Measurements from ENCODE around the gene CD163L1. TPM values are rescaled to one million over a fixed set of nuclear protein-coding genes. Genes with fewer than 3 reads are reported as not detected.
A peak's percentile ranks its signal among the peaks of the same experiment; 100 is the strongest.
"Not testable (repeated sequence)": the region's sequence is repeated elsewhere in the genome, so short reads cannot be mapped to it uniquely, and the experiment has no call there.

Gene CD163L1
- total RNA-seq, 2 experiments from 2014 or later = not detected

- ATAC-seq = no peak
- Mint-ChIP-seq H3K27me3 (ENCODE audit: low read depth) (peaks cover 42% of the 10 kb centered on the region), H3K4me1 (ENCODE audit: low read depth) (peaks cover 3% of the 10 kb centered on the region), H3K4me3 (no peak overlapping the region), H3K27ac (no peak overlapping the region), H3K36me3 (ENCODE audit: low read depth) (no peaks in the 10 kb centered on the region), H3K9me3 (ENCODE audit: insufficient read depth) (no peaks in the 10 kb centered on the region)
- no peak for DNase-seq
- ChIA-PET CTCF (no interaction called here), POLR2A (no interaction called here)
Observed at GRCh38 chr12:7441216-7441615, 2.7 kb downstream of the CD163L1 start.

DNA sequence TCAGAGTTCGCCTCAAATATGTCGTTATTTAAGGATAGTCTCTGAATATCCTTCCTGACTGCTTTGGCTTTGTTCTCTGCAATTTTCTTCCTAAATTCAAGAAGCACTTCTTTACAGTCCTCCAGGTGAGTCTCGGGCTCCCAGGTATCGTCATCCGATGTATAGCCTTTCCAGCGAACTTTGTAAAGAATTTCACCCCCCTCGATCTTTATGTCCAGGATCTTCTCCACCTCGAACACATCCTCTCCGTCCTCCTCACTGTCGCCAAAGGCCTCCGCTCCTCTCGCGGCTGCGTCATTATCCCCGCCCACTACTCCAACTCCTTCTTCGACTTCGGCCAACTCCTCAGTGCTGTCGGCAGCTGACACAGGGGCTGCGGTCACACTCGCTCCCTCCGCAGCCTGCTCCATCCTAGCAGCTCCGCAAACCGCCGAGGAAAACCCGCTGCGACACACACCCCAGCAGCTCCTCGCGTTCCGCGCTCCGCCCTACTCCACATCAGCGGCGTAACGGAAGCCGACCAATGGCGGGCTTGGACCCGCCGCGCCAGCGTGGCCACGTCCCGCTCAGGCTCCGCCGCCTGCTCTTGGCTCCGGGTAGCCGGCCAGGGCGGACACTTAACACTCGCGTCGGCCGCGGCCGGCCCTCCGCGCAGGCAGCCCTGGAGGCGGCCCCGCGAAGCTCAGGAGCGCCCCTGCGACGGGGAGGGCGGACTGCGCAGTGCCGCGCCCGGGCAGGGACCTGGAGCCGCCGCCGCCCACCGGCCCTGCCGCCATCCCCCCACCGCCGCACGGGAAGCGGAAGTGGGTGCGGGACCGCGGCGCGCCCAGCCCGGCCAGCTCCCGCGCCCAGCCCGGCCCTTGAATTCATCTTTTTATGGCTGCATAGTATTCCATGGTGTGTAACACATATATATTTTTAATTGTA is 4.1 kb downstream of the CD163L1 start:
- peaks cover 43% of the 10 kb centered on the region for H3K27me3 Mint-ChIP-seq (ENCODE audit: low read depth)
- H3K4me1 Mint-ChIP-seq (ENCODE audit: low read depth) = peaks cover 3% of the 10 kb centered on the region
- peak overlapping the region; percentile 44 for H3K4me3 Mint-ChIP-seq
- ChIA-PET CTCF (no interaction called here), POLR2A (no interaction called here)
- no peaks in the 10 kb centered on the region for H3K36me3 Mint-ChIP-seq (ENCODE audit: low read depth)
- H3K9me3 Mint-ChIP-seq (ENCODE audit: insufficient read depth) = no peaks in the 10 kb centered on the region
- DNase-seq = peak; percentile 36
- no peak overlapping the region for H3K27ac Mint-ChIP-seq
- ATAC-seq = peak; percentile 82

DNA sequence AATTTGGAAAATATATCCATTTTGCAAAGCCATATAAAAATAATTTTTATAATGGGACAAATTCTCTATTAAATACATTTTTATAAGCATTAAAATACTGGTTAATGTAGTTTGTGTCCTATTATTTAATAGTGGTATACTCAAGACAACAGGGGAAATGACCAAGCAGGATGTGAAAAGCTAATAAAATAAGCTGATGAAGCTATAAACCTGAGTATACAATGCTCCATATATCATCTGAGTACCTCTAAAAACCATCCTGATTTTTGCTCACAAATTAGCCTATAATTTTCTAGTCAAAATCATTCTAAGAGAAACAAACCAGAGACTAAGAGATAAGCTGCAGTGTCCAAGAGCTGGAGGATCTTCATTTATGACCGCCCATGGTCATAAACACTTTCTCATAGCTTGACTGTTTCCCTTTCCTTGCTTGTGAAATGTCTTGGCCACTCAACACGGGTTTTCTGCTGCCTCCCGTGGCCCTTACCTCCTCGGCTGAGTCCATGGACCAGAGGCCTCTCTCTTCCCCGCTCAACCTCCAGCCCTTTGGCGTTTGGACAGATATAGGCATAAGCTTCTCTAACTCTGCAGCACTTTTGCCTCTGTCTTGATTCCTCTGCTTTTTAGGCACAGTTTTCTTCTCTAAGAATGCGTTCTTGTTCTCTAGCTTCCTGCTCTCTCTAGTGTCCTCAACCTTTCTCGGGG is 5.5 kb downstream of the CD163L1 start:
- ATAC-seq; POLR2A ChIA-PET; H3K4me1 Mint-ChIP-seq (ENCODE audit: low read depth); H3K27ac Mint-ChIP-seq; H3K4me3 Mint-ChIP-seq; H3K36me3 Mint-ChIP-seq (ENCODE audit: low read depth); H3K9me3 Mint-ChIP-seq (ENCODE audit: insufficient read depth); DNase-seq: not testable (repeated sequence)
- peaks cover 40% of the 10 kb centered on the region for H3K27me3 Mint-ChIP-seq (ENCODE audit: low read depth)
- CTCF ChIA-PET = interaction anchor here (0.6 kb wide), 1 partner anchor 359 kb away, joined by 3 read pairs; no protein-coding TSS in a partner anchor

GRCh38 chr12:7437494-7437893 is 6.5 kb downstream of the CD163L1 start:
- ATAC-seq; H3K4me1 Mint-ChIP-seq (ENCODE audit: low read depth); H3K4me3 Mint-ChIP-seq; DNase-seq; H3K9me3 Mint-ChIP-seq (ENCODE audit: insufficient read depth); CTCF ChIA-PET; POLR2A ChIA-PET; H3K36me3 Mint-ChIP-seq (ENCODE audit: low read depth); H3K27ac Mint-ChIP-seq: not testable (repeated sequence)
- peaks cover 37% of the 10 kb centered on the region for H3K27me3 Mint-ChIP-seq (ENCODE audit: low read depth)

GRCh38 chr12:7434670-7435069 is 9.3 kb downstream of the CD163L1 start:
- Mint-ChIP-seq H3K27ac (no peak overlapping the region), H3K36me3 (ENCODE audit: low read depth) (no peaks in the 10 kb centered on the region), H3K27me3 (ENCODE audit: low read depth) (peaks cover 22% of the 10 kb centered on the region), H3K4me3 (no peak overlapping the region), H3K9me3 (ENCODE audit: insufficient read depth) (no peaks in the 10 kb centered on the region), H3K4me1 (ENCODE audit: low read depth) (no peaks in the 10 kb centered on the region)
- ATAC-seq (no peak), DNase-seq (no peak)
- ChIA-PET POLR2A (no interaction called here), CTCF (no interaction called here)

GRCh38 chr12:7433276-7433822 is 10.6 kb downstream of the CD163L1 start:
- Mint-ChIP-seq H3K27me3 (ENCODE audit: low read depth) (peaks cover 17% of the 10 kb centered on the region), H3K27ac (no peak overlapping the region), H3K9me3 (ENCODE audit: insufficient read depth) (no peaks in the 10 kb centered on the region), H3K4me1 (ENCODE audit: low read depth) (no peaks in the 10 kb centered on the region), H3K36me3 (ENCODE audit: low read depth) (no peaks in the 10 kb centered on the region), H3K4me3 (no peak overlapping the region)
- CTCF ChIA-PET = no interaction called here
- POLR2A ChIA-PET = no interaction called here
- ATAC-seq (no peak), DNase-seq (no peak)

DNA sequence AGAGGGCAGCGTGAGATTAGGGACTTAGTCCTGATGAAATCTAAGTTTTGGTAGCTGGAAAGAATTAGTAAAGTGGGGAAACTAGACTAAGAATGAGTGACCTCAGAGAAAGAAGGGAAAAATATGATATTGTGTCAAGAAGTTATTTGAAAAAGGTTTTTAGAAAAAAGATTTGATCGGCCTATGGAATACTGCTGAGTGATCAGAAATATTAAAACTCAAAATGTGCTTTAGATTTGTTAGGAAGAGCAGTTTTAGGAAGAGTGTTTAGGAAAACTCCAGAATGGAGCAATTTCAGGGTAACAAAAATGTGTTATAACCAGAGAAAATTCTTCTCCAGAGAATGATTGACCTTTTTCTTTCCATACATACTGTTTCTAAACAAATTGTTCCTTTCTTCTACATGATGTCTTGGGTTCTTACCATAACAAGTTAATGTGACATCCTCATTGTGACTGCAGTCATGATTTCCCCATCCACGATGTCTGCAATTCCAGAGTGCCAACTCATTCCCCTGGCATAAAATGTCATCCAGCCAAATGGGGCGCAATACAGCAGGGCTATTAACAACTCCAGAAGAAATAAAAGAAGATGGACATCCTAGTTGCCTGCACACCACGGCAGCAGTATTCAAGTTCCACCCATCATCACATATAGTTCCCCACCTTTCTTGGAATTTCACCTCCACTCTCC is 11.8 kb downstream of the CD163L1 start:
- ChIA-PET CTCF (no interaction called here), POLR2A (interaction anchor here (0.6 kb wide), 1 partner anchor 31 kb away, joined by 3 read pairs; no protein-coding TSS in a partner anchor)
- DNase-seq (no peak), ATAC-seq (no peak)
- H3K4me1 Mint-ChIP-seq (ENCODE audit: low read depth) = no peaks in the 10 kb centered on the region
- H3K9me3 Mint-ChIP-seq (ENCODE audit: insufficient read depth) = no peaks in the 10 kb centered on the region
- no peak overlapping the region for H3K27ac Mint-ChIP-seq
- no peak overlapping the region for H3K4me3 Mint-ChIP-seq
- no peaks in the 10 kb centered on the region for H3K36me3 Mint-ChIP-seq (ENCODE audit: low read depth)
- H3K27me3 Mint-ChIP-seq (ENCODE audit: low read depth) = peaks cover 11% of the 10 kb centered on the region

GRCh38 chr12:7411343-7411742 is 32.6 kb downstream of the CD163L1 start:
- Mint-ChIP-seq H3K27me3 (ENCODE audit: low read depth) (peaks cover 23% of the 10 kb centered on the region), H3K4me1 (ENCODE audit: low read depth) (no peaks in the 10 kb centered on the region), H3K4me3 (no peak overlapping the region), H3K27ac (no peak overlapping the region), H3K36me3 (ENCODE audit: low read depth) (no peaks in the 10 kb centered on the region), H3K9me3 (ENCODE audit: insufficient read depth) (no peaks in the 10 kb centered on the region)
- CTCF ChIA-PET = no interaction called here
- ATAC-seq (no peak), DNase-seq (no peak)
- POLR2A ChIA-PET = no interaction called here

DNA sequence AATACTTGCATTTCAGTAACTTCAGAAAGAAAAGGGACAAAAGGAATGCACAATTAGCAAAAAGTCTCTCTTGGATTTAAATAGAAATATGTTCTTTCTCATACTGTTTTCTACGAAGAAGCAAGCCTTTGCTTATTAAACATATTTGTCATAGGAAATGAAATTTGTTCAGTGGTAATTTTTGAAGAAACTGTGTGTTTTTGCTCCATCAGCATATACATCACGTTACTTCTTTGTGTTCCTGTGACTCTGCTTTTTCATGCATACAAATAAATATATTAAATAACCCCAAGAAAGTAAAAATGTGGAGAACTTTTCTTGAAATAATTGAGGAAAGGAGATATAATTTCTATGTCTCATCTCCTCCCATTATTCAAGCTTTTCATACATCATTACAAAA is 39.7 kb downstream of the CD163L1 start:
- ChIA-PET CTCF (no interaction called here), POLR2A (no interaction called here)
- ATAC-seq (no peak), DNase-seq (no peak)
- Mint-ChIP-seq H3K9me3 (ENCODE audit: insufficient read depth) (no peaks in the 10 kb centered on the region), H3K36me3 (ENCODE audit: low read depth) (no peaks in the 10 kb centered on the region), H3K27ac (no peak overlapping the region), H3K4me3 (no peak overlapping the region), H3K4me1 (ENCODE audit: low read depth) (no peaks in the 10 kb centered on the region), H3K27me3 (ENCODE audit: low read depth) (peaks cover 11% of the 10 kb centered on the region)

GRCh38 chr12:7403466-7403865 is 40.5 kb downstream of the CD163L1 start:
- ChIA-PET CTCF (no interaction called here), POLR2A (no interaction called here)
- H3K27me3 Mint-ChIP-seq (ENCODE audit: low read depth) = peaks cover 9% of the 10 kb centered on the region
- DNase-seq = no peak
- no peaks in the 10 kb centered on the region for H3K4me1 Mint-ChIP-seq (ENCODE audit: low read depth)
- H3K4me3 Mint-ChIP-seq = no peak overlapping the region
- H3K9me3 Mint-ChIP-seq (ENCODE audit: insufficient read depth) = no peaks in the 10 kb centered on the region
- no peak overlapping the region for H3K27ac Mint-ChIP-seq
- no peak for ATAC-seq
- no peaks in the 10 kb centered on the region for H3K36me3 Mint-ChIP-seq (ENCODE audit: low read depth)

GRCh38 chr12:7399089-7399488 is 44.9 kb downstream of the CD163L1 start:
- no peak for ATAC-seq
- Mint-ChIP-seq H3K9me3 (ENCODE audit: insufficient read depth) (no peaks in the 10 kb centered on the region), H3K4me1 (ENCODE audit: low read depth) (no peaks in the 10 kb centered on the region), H3K4me3 (no peak overlapping the region), H3K27me3 (ENCODE audit: low read depth) (peaks cover 12% of the 10 kb centered on the region), H3K27ac (no peak overlapping the region), H3K36me3 (ENCODE audit: low read depth) (no peaks in the 10 kb centered on the region)
- ChIA-PET POLR2A (no interaction called here), CTCF (no interaction called here)
- DNase-seq = no peak

- no peak overlapping the region for H3K4me3 Mint-ChIP-seq
Observed at GRCh38 chr12:7396418-7396817, 47.5 kb downstream of the CD163L1 start.

More at GRCh38 chr12:7396418-7396817, 47.5 kb downstream of the CD163L1 start:
- POLR2A ChIA-PET = no interaction called here
- Mint-ChIP-seq H3K9me3 (ENCODE audit: insufficient read depth) (no peaks in the 10 kb centered on the region), H3K27ac (no peak overlapping the region), H3K4me1 (ENCODE audit: low read depth) (no peaks in the 10 kb centered on the region), H3K27me3 (ENCODE audit: low read depth) (peaks cover 8% of the 10 kb centered on the region), H3K36me3 (ENCODE audit: low read depth) (no peaks in the 10 kb centered on the region)
- CTCF ChIA-PET = no interaction called here
- ATAC-seq (no peak), DNase-seq (no peak)

All from activated CD8-positive, alpha-beta T cell treated with anti-CD3 and anti-CD28 coated beads, Interleukin-2, amount 10 ng/mL, durations not matched to agents 7 days and 5 days (primary cell).